Right lobe of liver (tissue), 6 donors: ENCODE data around the gene SWAP70. TPM values are rescaled to one million over a fixed set of nuclear protein-coding genes. Genes with fewer than 3 reads are reported as not detected.

ENCODE experiments used
- ATAC-seq, 4 donors: fragments of 200-7000 bp; cut with Tn5 transposase; one replicate each; pipeline ENCODE4 v1.9.1; 2020; ENCODE audit warnings: mild to moderate bottlenecking in 4 of 4, moderate library complexity in 4 of 4
- DNase-seq, 3 donors: peaks; one replicate each; pipeline ENCODE4 v3.0.0-alpha.2; 2020
- H3K27ac ChIP-seq, 3 donors: fragments of 200-600 bp; one replicate each; pipeline ENCODE4 v1.8.0; 2022
- H3K27me3 ChIP-seq, 2 donors: fragments of 200-600 bp; one replicate each; pipeline ENCODE4 v1.8.0; 2022
- H3K36me3 ChIP-seq, 4 donors: fragments of 200-600 bp; sonication (generic) in 1 of 4; one replicate each; pipeline versions ENCODE4 v1.5.1 to v1.8.0; 2017 to 2022; ENCODE audit warnings: control low read depth in 1 of 4
- H3K4me1 ChIP-seq, 4 donors: fragments of 200-600 bp; sonication (generic) in 1 of 4; one replicate each; pipeline versions ENCODE4 v1.5.1 to v1.8.0; 2017 to 2022; ENCODE audit warnings: control low read depth in 1 of 4
- H3K4me3 ChIP-seq, 3 donors: fragments of 200-600 bp; one replicate each; pipeline ENCODE4 v1.8.0; 2022
- H3K9me3 ChIP-seq, 4 donors: fragments of 200-600 bp; sonication (generic) in 1 of 4; one replicate each; pipeline versions ENCODE4 v1.5.1 to v1.8.0; 2017 to 2022; ENCODE audit warnings: control low read depth in 1 of 4
- CTCF ChIP-seq, 4 donors: fragments of 200-600 bp in 3 of 4; fragments of 450-650 bp in 1 of 4; IDR thresholded peaks; one replicate each; pipeline versions ENCODE4 v1.5.1 to v1.8.0; 2016 to 2022; ENCODE audit warnings: antibody characterized with exemption in 4 of 4, mild to moderate bottlenecking in 2 of 4
- POLR2A ChIP-seq: fragments of 450-650 bp; IDR thresholded peaks from one replicate; pipeline ENCODE4 v1.6.1; 2017; ENCODE audit warnings: antibody characterized with exemption, mild to moderate bottlenecking
- WGBS: methylation state at CpG from one replicate; pipeline ENCODE4 v1.1.6; 2018; ENCODE audit warnings: low coverage, low lambda C conversion rate; ENCODE audit not compliant: insufficient coverage; ENCODE audit errors: missing lambda C conversion rate; 5-methylcytosine and 5-hydroxymethylcytosine counted together
- intact Hi-C, 2 donors: fragments of 100-400 bp; cut with DNase I; formaldehyde crosslinking; loops; one replicate each; pipeline versions ENCODE4 v1.11.2 to v1.14.1; 2022
- total RNA-seq, 6 experiments: library from RNA; depleted of rRNA in 2 of 6; stranded (reverse); fragments of >200 nt in 2 of 6; fragmentation: NEBNext Ultra II Directional in 3 of 6; extraction: Animal tissue kit (Norgen Biotek cat#: 25700) in 3 of 6; gene quantifications; one replicate each; pipeline versions ENCODE4 v1.1.0 to v1.2.4, GENCODE V29; 2016 to 2023
- donor health status: DM: no; HTN: yes; CAD: no.
- donor health status: DM: no; HTN: no; CAD: no.
- donor health status: DM: no; HTN: no; CAD: no.
- donor health status: DM: no; HTN: yes; CAD: no.
- donor health status: DM: no; HTN: yes; CAD: no.

Gene SWAP70
- total RNA-seq, 6 experiments from 2014 or later: 3.2 to 13.5 (median 7.4) TPM

- no peak overlapping the region for H3K27ac ChIP-seq
- no peaks in the 10 kb centered on the region for H3K27me3 ChIP-seq
- intact Hi-C loops: no loop called here
- 100% methylated on average over 1 of the region's 1 CpG for WGBS
- no peak for TF ChIP-seq CTCF (IDR thresholded peaks at IDR 0.05)
- no peak for TF ChIP-seq POLR2A
- no peaks in the 10 kb centered on the region for H3K36me3 ChIP-seq
- no peak for DNase-seq
- peaks cover 0 to 6% (median 0%) of the 10 kb centered on the region in 4 donors for H3K4me1 ChIP-seq
- H3K9me3 ChIP-seq: no peaks in the 10 kb centered on the region
- ATAC-seq: no peak
- no peak overlapping the region for H3K4me3 ChIP-seq
Observed at GRCh38 chr11:9771071-9771511, 107.2 kb downstream of the SWAP70 start.

GRCh38 chr11:9772218-9772617, 108.3 kb downstream of the SWAP70 start:
- WGBS: 91% methylated on average over 4 of the region's 4 CpGs

GRCh38 chr11:9773524-9773923, 109.6 kb downstream of the SWAP70 start:
- Histone ChIP-seq H3K9me3 (no peaks in the 10 kb centered on the region), H3K27ac (no peak overlapping the region), H3K4me3 (no peak overlapping the region), H3K27me3 (no peaks in the 10 kb centered on the region), H3K36me3 (no peaks in the 10 kb centered on the region), H3K4me1 (peaks cover 0 to 6% (median 0%) of the 10 kb centered on the region in 4 donors)
- intact Hi-C loops: no loop called here
- ATAC-seq (no peak), DNase-seq (no peak)
- TF ChIP-seq POLR2A (no peak), CTCF (IDR thresholded peaks at IDR 0.05) (no peak)
- 100% methylated on average over 2 of the region's 2 CpGs for WGBS

More at GRCh38 chr11:9772218-9772617, 108.3 kb downstream of the SWAP70 start:
- no peak for ATAC-seq
- Histone ChIP-seq H3K36me3 (no peaks in the 10 kb centered on the region), H3K4me1 (peaks cover 0 to 6% (median 0%) of the 10 kb centered on the region in 4 donors), H3K9me3 (no peaks in the 10 kb centered on the region), H3K4me3 (no peak overlapping the region), H3K27me3 (no peaks in the 10 kb centered on the region), H3K27ac (no peak overlapping the region)
- intact Hi-C loops: no loop called here
- DNase-seq: no peak
- no peak for TF ChIP-seq CTCF (IDR thresholded peaks at IDR 0.05)
- no peak for TF ChIP-seq POLR2A

- intact Hi-C loops: no loop called here
- H3K4me1 ChIP-seq: peaks cover 0 to 6% (median 0%) of the 10 kb centered on the region in 4 donors
- no peaks in the 10 kb centered on the region for H3K9me3 ChIP-seq
- no peaks in the 10 kb centered on the region for H3K27me3 ChIP-seq
- H3K27ac ChIP-seq: no peak overlapping the region
- peaks cover 0 to 3% (median 0%) of the 10 kb centered on the region in 4 donors for H3K36me3 ChIP-seq
- no peak for TF ChIP-seq CTCF (IDR thresholded peaks at IDR 0.05)
- no peak for TF ChIP-seq POLR2A
- no peak overlapping the region for H3K4me3 ChIP-seq
- ATAC-seq: no peak
- no peak for DNase-seq
Observed at GRCh38 chr11:9774109-9774508, 110.2 kb downstream of the SWAP70 start.
